Subcutaneous abdominal adipose tissue (tissue), 5 donors: ENCODE data around the gene OSM.

ENCODE experiments used
- H3K27ac ChIP-seq: one replicate; pipeline ENCODE4 v1.7.0; 2013; ENCODE audit warnings: low read depth, mild to moderate bottlenecking, inconsistent platforms, low read length, moderate library complexity
- H3K27me3 ChIP-seq, 5 donors: one replicate each; pipeline ENCODE4 v1.7.0; 2013; ENCODE audit warnings: low read length in 5 of 5, inconsistent platforms in 1 of 5; ENCODE audit not compliant: control insufficient read depth in 5 of 5, insufficient read depth in 4 of 5
- H3K36me3 ChIP-seq, 5 donors: one replicate each; pipeline ENCODE4 v1.7.0; 2013; ENCODE audit warnings: low read length in 5 of 5; ENCODE audit not compliant: control insufficient read depth in 5 of 5, insufficient read depth in 5 of 5
- H3K4me1 ChIP-seq, 5 donors: one replicate each; pipeline ENCODE4 v1.7.0; 2013; ENCODE audit warnings: low read length in 5 of 5, mild to moderate bottlenecking in 3 of 5, moderate library complexity in 1 of 5; ENCODE audit not compliant: control insufficient read depth in 5 of 5, insufficient read depth in 5 of 5
- H3K4me3 ChIP-seq, 5 donors: one replicate each; pipeline ENCODE4 v1.7.0; 2013; ENCODE audit warnings: low read length in 5 of 5, low read depth in 1 of 5
- H3K9ac ChIP-seq, 5 donors: one replicate each; pipeline ENCODE4 v1.7.0; 2013; ENCODE audit warnings: low read length in 5 of 5, mild to moderate bottlenecking in 4 of 5, moderate library complexity in 3 of 5
- H3K9me3 ChIP-seq, 5 donors: one replicate each; pipeline ENCODE4 v1.7.0; 2013; ENCODE audit warnings: low read length in 5 of 5; ENCODE audit not compliant: control insufficient read depth in 5 of 5
- donor health status: healthy.
- donor health status: healthy.
- donor health status: healthy.
- donor health status: healthy.
- donor health status: healthy.

The OSM gene

DNA sequence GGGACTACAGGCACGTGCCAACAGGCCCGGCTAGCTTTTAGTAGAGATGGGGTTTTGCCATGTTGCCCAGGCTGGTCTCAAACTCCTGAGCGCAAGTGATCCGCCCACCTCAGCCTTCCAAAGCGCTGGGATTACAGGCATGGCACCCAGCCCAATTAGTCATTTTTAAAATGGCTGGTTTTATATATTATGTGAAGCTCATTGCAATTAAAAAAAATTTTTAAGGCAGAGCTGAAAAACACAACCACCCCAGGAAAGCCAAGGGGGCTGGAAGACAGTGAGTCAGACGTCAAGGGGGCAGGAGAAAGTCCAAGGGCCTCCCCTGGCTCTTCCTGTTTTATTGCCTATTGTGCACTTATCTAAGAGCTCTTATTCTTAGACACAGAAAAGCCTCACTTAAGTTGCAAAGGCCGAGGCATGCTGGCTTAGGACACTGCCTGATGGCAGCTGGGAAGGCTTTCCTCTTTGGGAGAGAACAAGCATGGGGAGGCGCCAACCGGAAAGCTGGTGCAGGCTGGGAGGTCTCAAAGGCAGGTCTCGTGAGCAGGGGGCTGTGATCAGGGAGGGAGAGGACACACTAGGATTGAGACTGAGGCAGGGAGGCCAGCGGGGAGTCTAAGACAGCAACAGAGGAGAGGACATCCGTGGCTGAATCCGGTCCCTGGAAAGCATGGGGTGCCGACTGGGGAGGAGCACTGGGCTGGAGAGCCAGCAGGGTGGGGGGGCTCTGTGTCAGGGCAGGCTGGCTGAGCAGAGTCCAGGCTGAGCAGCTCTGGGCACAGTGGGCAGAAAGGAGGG, 11.1 kb upstream of the OSM start:
- no peaks in the 10 kb centered on the region for H3K27me3 ChIP-seq
- H3K9ac ChIP-seq = peak overlapping the region in 3 of 5 donors; percentile 32 to 56 (median 42)
- H3K9me3 ChIP-seq = no peaks in the 10 kb centered on the region
- peaks cover 15 to 79% (median 68%) of the 10 kb centered on the region in 5 donors for H3K4me1 ChIP-seq
- peak overlapping the region; percentile 54 for H3K27ac ChIP-seq
- H3K36me3 ChIP-seq = no peaks in the 10 kb centered on the region
- peak overlapping the region in 2 of 5 donors; percentile 19 to 45 for H3K4me3 ChIP-seq

DNA sequence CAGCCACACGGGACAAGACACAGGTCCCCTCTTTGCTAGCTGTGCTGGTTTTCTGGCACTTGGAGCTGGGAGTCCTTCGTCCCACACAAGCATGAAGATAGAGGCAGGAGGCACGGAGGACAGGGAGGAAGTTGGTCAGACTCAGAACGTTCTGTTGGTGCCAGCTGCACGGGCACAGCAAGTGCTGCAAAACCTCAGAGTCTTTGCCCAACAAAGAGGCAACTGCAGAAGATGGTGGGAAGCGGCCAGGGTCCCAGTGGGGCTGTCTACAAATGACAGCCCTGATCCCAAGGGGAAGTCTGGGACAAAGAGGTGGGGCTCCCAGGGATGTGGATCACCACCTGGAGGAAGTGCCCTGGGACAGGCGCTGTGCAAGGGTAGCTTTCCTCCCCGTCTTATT, 9.4 kb upstream of the OSM start:
- peak overlapping the region; percentile 54 for H3K27ac ChIP-seq
- H3K4me1 ChIP-seq = peaks cover 15 to 78% (median 68%) of the 10 kb centered on the region in 5 donors
- H3K36me3 ChIP-seq = no peaks in the 10 kb centered on the region
- no peak overlapping the region for H3K9ac ChIP-seq
- no peak overlapping the region for H3K4me3 ChIP-seq
- no peaks in the 10 kb centered on the region for H3K27me3 ChIP-seq
- H3K9me3 ChIP-seq = no peaks in the 10 kb centered on the region

DNA sequence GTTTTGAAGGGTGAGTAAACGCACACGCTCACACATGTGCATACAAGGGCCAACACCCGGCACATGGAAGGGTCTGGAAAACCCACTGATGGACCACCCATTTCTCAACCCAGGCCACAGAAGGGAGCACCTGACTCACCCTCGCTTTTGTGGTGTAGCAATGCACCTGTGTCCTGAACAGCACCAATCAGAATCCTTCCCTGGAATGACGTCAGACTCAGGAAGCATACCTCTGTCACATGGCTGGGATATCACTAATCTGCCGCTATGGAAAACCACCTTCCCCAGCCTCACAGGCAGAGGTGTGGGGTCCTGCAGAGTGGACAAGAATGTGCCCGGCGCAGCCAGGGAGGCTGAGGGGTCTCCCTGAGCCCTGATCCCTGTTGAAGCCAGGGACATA, 9.0 kb upstream of the OSM start:
- Histone ChIP-seq H3K36me3 (no peaks in the 10 kb centered on the region), H3K4me1 (peaks cover 15 to 78% (median 68%) of the 10 kb centered on the region in 5 donors), H3K27me3 (no peaks in the 10 kb centered on the region), H3K27ac (peak overlapping the region; percentile 54), H3K9ac (no peak overlapping the region), H3K4me3 (no peak overlapping the region), H3K9me3 (no peaks in the 10 kb centered on the region)

DNA sequence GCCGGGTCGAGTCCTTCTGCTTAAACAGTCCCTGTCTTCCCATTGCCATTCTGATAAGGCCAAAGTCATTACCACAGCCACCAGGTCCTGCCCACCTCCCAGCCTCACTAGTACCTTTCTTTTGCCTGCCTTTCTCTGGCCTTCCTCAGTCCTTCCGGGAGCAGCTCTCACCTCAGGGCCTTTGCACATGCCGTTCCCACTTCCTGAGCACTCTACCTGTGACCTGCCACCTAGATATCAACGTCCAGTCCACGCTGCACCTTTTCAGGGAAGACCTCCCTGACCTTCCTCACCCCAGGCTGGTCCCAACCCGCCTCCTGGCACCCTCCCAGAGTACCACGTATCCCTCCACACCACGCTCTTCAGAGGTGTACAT, 7.8 kb upstream of the OSM start:
- Histone ChIP-seq H3K27ac (peak overlapping the region; percentile 54), H3K27me3 (no peaks in the 10 kb centered on the region), H3K4me1 (peaks cover 12 to 71% (median 60%) of the 10 kb centered on the region in 5 donors), H3K9me3 (no peaks in the 10 kb centered on the region), H3K36me3 (no peaks in the 10 kb centered on the region), H3K4me3 (no peak overlapping the region), H3K9ac (no peak overlapping the region)

- H3K4me1 ChIP-seq = peaks cover 8 to 65% (median 54%) of the 10 kb centered on the region in 5 donors
- no peaks in the 10 kb centered on the region for H3K36me3 ChIP-seq
- no peaks in the 10 kb centered on the region for H3K27me3 ChIP-seq
- H3K4me3 ChIP-seq = no peak overlapping the region
- no peaks in the 10 kb centered on the region for H3K9me3 ChIP-seq
- no peak overlapping the region for H3K9ac ChIP-seq
- H3K27ac ChIP-seq = peak overlapping the region; percentile 27
Measured at GRCh38 chr22:30273711-30274436, 7.2 kb upstream of the OSM start.

- no peak overlapping the region for H3K9ac ChIP-seq
- H3K27me3 ChIP-seq = no peaks in the 10 kb centered on the region
Measured at GRCh38 chr22:30272781-30273601, 6.3 kb upstream of the OSM start.

DNA sequence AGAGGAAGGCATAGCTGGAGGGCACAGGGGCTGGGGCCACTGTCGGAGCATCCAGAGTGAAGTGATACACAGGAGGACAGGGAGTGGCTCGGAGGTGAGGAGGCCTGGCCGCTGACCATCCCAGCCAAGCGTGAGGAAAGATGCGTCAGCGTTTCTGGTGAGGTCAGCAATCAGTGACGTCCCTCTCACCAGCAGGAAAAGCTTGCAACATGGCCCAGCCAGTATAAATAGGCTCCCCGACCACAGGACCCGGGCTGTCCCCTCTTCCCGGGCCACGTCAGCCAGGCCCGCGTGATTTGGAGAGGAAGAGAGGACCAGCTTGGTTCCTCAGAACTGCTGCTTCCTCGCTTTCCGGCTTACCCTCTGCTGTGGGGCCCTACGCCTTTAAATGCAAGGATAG, 4.2 kb upstream of the OSM start:
- no peak overlapping the region for H3K4me3 ChIP-seq
- peak overlapping the region; percentile 58 for H3K27ac ChIP-seq
- H3K9me3 ChIP-seq = no peaks in the 10 kb centered on the region
- H3K4me1 ChIP-seq = peaks cover 3 to 56% (median 29%) of the 10 kb centered on the region in 5 donors
- no peaks in the 10 kb centered on the region for H3K36me3 ChIP-seq
- H3K9ac ChIP-seq = peak overlapping the region in 2 of 5 donors; percentile 32 to 38
- peaks cover 0 to 3% (median 0%) of the 10 kb centered on the region in 5 donors for H3K27me3 ChIP-seq

More at GRCh38 chr22:30272781-30273601, 6.3 kb upstream of the OSM start:
- no peak overlapping the region for H3K27ac ChIP-seq
- peaks cover 8 to 61% (median 46%) of the 10 kb centered on the region in 5 donors for H3K4me1 ChIP-seq
- H3K36me3 ChIP-seq = no peaks in the 10 kb centered on the region
- no peaks in the 10 kb centered on the region for H3K9me3 ChIP-seq
- no peak overlapping the region for H3K4me3 ChIP-seq

GRCh38 chr22:30268331-30268730, 1.7 kb upstream of the OSM start:
- Histone ChIP-seq H3K27me3 (peaks cover 0 to 5% (median 0%) of the 10 kb centered on the region in 5 donors), H3K9ac (no peak overlapping the region), H3K4me3 (no peak overlapping the region), H3K4me1 (peaks cover 0 to 54% (median 6%) of the 10 kb centered on the region in 5 donors), H3K9me3 (no peaks in the 10 kb centered on the region), H3K36me3 (no peaks in the 10 kb centered on the region), H3K27ac (no peak overlapping the region)

- H3K27ac ChIP-seq = no peak overlapping the region
- no peak overlapping the region for H3K9ac ChIP-seq
- peak overlapping the region in 2 of 5 donors; percentile 26 to 38 for H3K4me3 ChIP-seq
Measured at GRCh38 chr22:30267382-30268302, 991 bp upstream of the OSM start.

More at GRCh38 chr22:30267382-30268302, 991 bp upstream of the OSM start:
- H3K4me1 ChIP-seq = peaks cover 0 to 53% (median 7%) of the 10 kb centered on the region in 5 donors
- H3K9me3 ChIP-seq = no peaks in the 10 kb centered on the region
- H3K36me3 ChIP-seq = no peaks in the 10 kb centered on the region
- peaks cover 0 to 7% (median 0%) of the 10 kb centered on the region in 5 donors for H3K27me3 ChIP-seq
